ENCODE data around the gene INTS1. TPM values are rescaled to one million over a fixed set of nuclear protein-coding genes. Genes with fewer than 3 reads are reported as not detected.

INTS1 gene, protein sequence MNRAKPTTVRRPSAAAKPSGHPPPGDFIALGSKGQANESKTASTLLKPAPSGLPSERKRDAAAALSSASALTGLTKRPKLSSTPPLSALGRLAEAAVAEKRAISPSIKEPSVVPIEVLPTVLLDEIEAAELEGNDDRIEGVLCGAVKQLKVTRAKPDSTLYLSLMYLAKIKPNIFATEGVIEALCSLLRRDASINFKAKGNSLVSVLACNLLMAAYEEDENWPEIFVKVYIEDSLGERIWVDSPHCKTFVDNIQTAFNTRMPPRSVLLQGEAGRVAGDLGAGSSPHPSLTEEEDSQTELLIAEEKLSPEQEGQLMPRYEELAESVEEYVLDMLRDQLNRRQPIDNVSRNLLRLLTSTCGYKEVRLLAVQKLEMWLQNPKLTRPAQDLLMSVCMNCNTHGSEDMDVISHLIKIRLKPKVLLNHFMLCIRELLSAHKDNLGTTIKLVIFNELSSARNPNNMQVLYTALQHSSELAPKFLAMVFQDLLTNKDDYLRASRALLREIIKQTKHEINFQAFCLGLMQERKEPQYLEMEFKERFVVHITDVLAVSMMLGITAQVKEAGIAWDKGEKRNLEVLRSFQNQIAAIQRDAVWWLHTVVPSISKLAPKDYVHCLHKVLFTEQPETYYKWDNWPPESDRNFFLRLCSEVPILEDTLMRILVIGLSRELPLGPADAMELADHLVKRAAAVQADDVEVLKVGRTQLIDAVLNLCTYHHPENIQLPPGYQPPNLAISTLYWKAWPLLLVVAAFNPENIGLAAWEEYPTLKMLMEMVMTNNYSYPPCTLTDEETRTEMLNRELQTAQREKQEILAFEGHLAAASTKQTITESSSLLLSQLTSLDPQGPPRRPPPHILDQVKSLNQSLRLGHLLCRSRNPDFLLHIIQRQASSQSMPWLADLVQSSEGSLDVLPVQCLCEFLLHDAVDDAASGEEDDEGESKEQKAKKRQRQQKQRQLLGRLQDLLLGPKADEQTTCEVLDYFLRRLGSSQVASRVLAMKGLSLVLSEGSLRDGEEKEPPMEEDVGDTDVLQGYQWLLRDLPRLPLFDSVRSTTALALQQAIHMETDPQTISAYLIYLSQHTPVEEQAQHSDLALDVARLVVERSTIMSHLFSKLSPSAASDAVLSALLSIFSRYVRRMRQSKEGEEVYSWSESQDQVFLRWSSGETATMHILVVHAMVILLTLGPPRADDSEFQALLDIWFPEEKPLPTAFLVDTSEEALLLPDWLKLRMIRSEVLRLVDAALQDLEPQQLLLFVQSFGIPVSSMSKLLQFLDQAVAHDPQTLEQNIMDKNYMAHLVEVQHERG (N-terminal part only)
- 22.5 and 23.2 TPM in 2 replicates for total RNA-seq

DNA sequence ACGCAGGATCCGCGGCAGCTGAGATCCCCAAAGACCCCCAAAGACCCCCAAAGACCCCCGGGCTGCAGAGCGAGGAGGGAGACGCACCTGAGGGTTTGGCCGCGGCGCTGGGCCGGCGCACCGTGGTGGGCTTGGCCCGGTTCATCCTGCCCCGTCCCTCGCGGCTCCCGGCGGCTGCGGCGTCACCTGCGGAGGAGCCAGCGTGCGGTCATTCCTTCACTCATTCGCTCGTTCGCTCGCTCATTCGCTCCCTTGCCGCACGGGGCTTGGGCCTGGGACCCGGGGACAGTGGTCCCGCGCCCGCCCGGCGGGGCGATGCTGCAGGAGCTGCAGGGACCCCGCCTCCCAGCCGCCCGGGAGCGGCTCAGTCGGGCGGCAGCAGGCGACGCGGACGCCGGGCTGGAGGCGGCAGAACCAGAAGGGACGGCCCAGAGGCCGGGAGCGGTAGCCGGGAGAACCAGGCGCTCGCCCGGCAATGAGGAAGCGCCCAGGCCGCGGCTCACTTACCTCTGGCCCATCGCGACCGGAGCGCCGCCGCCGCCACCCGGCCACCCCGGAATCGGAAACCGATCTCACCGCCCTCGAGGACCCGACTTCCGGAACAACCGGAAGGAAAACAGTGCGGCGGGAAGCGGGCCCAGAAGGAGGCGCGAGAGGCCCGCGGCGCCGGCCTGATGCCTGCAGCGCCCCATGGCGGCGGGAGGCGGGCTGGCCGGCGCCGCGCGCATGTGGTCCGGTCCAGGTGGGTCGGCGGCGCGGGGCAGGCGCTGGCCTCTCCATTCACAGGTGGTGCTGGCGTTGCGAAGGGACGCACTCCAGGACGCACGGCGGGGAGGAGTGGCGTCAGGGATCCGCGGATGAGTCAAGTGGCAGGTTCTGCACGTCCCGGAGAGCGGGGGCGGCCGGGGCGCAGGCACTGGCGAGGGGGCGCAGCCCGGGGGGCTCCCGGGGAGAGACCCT, at the start of gene INTS1:
TSS of gene INTS1 (minus strand) at position 574 of the 960 bp plus-strand sequence. CDS start at position 145, 429 bp downstream.

GRCh38 chr7:1458683-1459511, 45.3 kb downstream of the INTS1 start, which contains the start of gene MICALL2:
MICALL2 (minus strand) TSS chr7:1459470; CDS start chr7:1459326, 144 bp downstream.

Other genes with a start within 250 kb of the INTS1 start
- gene MICALL2, start 44.9 kb downstream of the INTS1 start, total RNA-seq: 6.9 TPM in 2 replicates
- 22.4 and 50.1 TPM in 2 replicates for gene MAFK, start 26.3 kb upstream of the INTS1 start, total RNA-seq
- under 0.01 TPM in 2 replicates for gene TMEM184A, start 51.8 kb upstream of the INTS1 start, total RNA-seq
- 14.8 and 19.0 TPM in 2 replicates for gene PSMG3, start 65.6 kb upstream of the INTS1 start, total RNA-seq
- gene ELFN1, start 165.9 kb upstream of the INTS1 start, total RNA-seq: 0.22 and 0.77 TPM in 2 replicates